Transverse colon (tissue), 3 donors: ENCODE measurements around the gene DNAJA3.

Experiments used
- CTCF ChIP-seq, 5 experiments: fragments of 200-600 bp in 3 of 5; fragments of 450-650 bp in 2 of 5; sonication (generic) in 3 of 5; IDR thresholded peaks; 1 replicate in 2 of 5; 2 replicates in 3 of 5; pipeline ENCODE4 v1.5.1; 2016 to 2017; ENCODE audit warnings: antibody characterized with exemption in 5 of 5, inconsistent platforms in 3 of 5, mild to moderate bottlenecking in 2 of 5, moderate library complexity in 1 of 5
- POLR2A ChIP-seq: fragments of 450-650 bp; IDR thresholded peaks from one replicate; pipeline ENCODE4 v1.6.1; 2016; ENCODE audit warnings: antibody characterized with exemption, mild to moderate bottlenecking, moderate library complexity

- TF ChIP-seq CTCF (IDR thresholded peaks at IDR 0.05) (no peak), POLR2A (no peak)
Measured at GRCh38 chr16:4390266-4391260, 35.1 kb upstream of the DNAJA3 start.
